Skeletal muscle satellite cell (primary cell): ENCODE measurements around the gene ZCCHC8. TPM values are rescaled to one million over a fixed set of nuclear protein-coding genes. Genes with fewer than 3 reads are reported as not detected.

Experiments
- H3K27me3 ChIP-seq: 2 replicates; pipeline ENCODE4 v1.7.0; 2013; ENCODE audit warnings: low read length; ENCODE audit not compliant: control insufficient read depth, insufficient read depth
- H3K36me3 ChIP-seq: 2 replicates; pipeline ENCODE4 v1.7.0; 2013; ENCODE audit warnings: mild to moderate bottlenecking, control low read depth, low read length; ENCODE audit not compliant: insufficient read depth
- H3K4me1 ChIP-seq: 2 replicates; pipeline ENCODE4 v1.7.0; 2013; ENCODE audit warnings: low read length; ENCODE audit not compliant: control insufficient read depth, insufficient read depth
- H3K4me2 ChIP-seq: 2 replicates; pipeline ENCODE4 v1.7.0; 2013; ENCODE audit warnings: mild to moderate bottlenecking, low read length
- H3K4me3 ChIP-seq: 2 replicates; pipeline ENCODE4 v1.7.0; 2013; ENCODE audit warnings: low read length
- H3K9ac ChIP-seq: 2 replicates; pipeline ENCODE4 v1.7.0; 2013; ENCODE audit warnings: mild to moderate bottlenecking, low read depth, low read length, moderate library complexity
- H3K9me3 ChIP-seq: replicated peaks from 2 replicates; pipeline ENCODE4 v1.7.0; 2013; ENCODE audit warnings: mild to moderate bottlenecking, control low read depth, low read length
- total RNA-seq: library from RNA; depleted of rRNA; stranded (reverse); fragments of >200 nt; gene quantifications from 2 replicates; pipeline ENCODE4 v1.2.3, GENCODE V29; 2012; rRNA removed

ZCCHC8 gene
- 15.1 and 16.0 TPM in 2 replicates for total RNA-seq

- H3K4me2 ChIP-seq: peak within 1 kb of the TSS; percentile 87
- peaks cover 29% of the 10 kb centered on the region for H3K36me3 ChIP-seq
- H3K4me3 ChIP-seq: peak within 1 kb of the TSS; percentile 98
- H3K9me3 ChIP-seq: no peaks in the 10 kb centered on the region
- H3K9ac ChIP-seq: peak within 1 kb of the TSS; percentile 98
- H3K4me1 ChIP-seq: peaks cover 17% of the 10 kb centered on the region
- no peaks in the 10 kb centered on the region for H3K27me3 ChIP-seq
Observed at GRCh38 chr12:122500685-122501488, at the start of gene ZCCHC8. ZCCHC8 (minus strand) TSS chr12:122500932; CDS start chr12:122500840, 92 bp downstream.

DNA sequence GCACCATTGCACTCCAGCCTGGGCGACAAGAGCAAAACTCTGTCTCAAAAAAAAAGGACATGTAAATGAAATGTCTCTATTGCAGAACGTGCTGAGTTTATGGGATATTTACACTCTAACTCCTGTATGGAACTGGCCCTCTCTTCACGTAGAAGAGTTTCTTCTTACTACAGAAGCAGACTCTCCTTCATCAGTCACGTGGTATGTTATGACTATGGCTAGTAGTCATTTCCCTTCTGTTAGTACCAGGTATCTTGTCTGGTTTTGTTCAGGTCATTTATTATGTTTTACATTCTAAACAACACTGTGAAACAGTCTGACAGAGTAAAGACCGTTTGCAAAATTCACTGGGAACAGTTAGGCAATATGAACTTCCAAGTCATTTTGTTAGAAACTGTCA is 46.6 kb upstream of the ZCCHC8 start:
- Histone ChIP-seq H3K36me3 (peaks cover 18% of the 10 kb centered on the region), H3K9me3 (no peaks in the 10 kb centered on the region), H3K4me3 (no peak overlapping the region), H3K9ac (no peak overlapping the region), H3K4me2 (no peak overlapping the region), H3K27me3 (no peaks in the 10 kb centered on the region), H3K4me1 (no peaks in the 10 kb centered on the region)

- peaks cover 10% of the 10 kb centered on the region for H3K36me3 ChIP-seq
- no peaks in the 10 kb centered on the region for H3K4me1 ChIP-seq
- H3K4me3 ChIP-seq: no peak overlapping the region
Observed at GRCh38 chr12:122545855-122546254, 45.1 kb upstream of the ZCCHC8 start.

DNA sequence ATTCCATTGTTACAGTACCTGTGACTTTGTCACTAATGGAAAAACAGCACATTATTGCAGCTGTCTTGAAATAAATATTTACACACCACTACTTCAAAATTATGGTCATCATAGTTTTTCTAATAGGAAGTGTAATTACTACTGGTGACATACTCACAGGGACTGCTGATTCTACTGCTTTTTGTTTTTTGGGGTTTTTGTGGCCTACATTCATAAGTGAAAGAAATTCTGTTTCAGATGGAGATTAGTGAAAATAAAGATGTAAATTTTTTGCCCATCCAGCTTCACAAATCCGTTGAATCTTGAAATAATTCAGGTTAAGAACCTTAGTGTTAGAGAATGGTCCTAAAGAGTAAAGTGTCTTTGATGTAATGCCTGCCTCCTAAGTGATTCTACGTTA is 43.8 kb upstream of the ZCCHC8 start:
- H3K4me1 ChIP-seq: no peaks in the 10 kb centered on the region
- H3K27me3 ChIP-seq: no peaks in the 10 kb centered on the region
- no peak overlapping the region for H3K4me3 ChIP-seq
- H3K36me3 ChIP-seq: peaks cover 10% of the 10 kb centered on the region
- H3K9ac ChIP-seq: no peak overlapping the region
- no peaks in the 10 kb centered on the region for H3K9me3 ChIP-seq
- H3K4me2 ChIP-seq: no peak overlapping the region

More at GRCh38 chr12:122545855-122546254, 45.1 kb upstream of the ZCCHC8 start:
- Histone ChIP-seq H3K27me3 (no peaks in the 10 kb centered on the region), H3K9ac (no peak overlapping the region), H3K4me2 (no peak overlapping the region), H3K9me3 (no peaks in the 10 kb centered on the region)

DNA sequence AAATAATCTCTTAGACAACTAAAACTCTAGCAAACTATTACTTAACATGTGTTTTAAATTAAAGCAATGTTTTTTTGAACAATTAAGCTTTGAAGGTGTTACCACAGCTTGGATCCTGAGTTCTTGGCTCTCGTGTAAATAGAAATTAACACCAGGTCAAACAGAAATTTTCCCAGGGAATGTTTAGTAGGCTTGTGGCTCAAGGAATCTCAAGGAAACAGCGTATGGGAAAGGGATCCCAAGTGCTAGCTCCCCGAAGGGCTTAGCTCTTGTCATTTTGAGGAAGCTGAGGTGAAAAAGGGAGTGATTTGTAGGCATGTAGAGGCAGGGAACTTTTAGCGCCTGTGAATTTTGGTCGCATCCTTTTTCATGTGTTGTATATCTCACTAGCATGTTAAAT is 37.8 kb upstream of the ZCCHC8 start:
- no peak overlapping the region for H3K4me2 ChIP-seq
- H3K4me1 ChIP-seq: no peaks in the 10 kb centered on the region
- no peaks in the 10 kb centered on the region for H3K27me3 ChIP-seq
- H3K36me3 ChIP-seq: peaks cover 9% of the 10 kb centered on the region
- H3K9ac ChIP-seq: no peak overlapping the region
- H3K4me3 ChIP-seq: no peak overlapping the region
- no peaks in the 10 kb centered on the region for H3K9me3 ChIP-seq

GRCh38 chr12:122537021-122537420 is 36.3 kb upstream of the ZCCHC8 start:
- Histone ChIP-seq H3K9me3 (no peaks in the 10 kb centered on the region), H3K9ac (no peak overlapping the region), H3K4me1 (no peaks in the 10 kb centered on the region), H3K4me3 (no peak overlapping the region), H3K27me3 (no peaks in the 10 kb centered on the region), H3K36me3 (peaks cover 9% of the 10 kb centered on the region), H3K4me2 (no peak overlapping the region)

GRCh38 chr12:122533856-122534255 is 33.1 kb upstream of the ZCCHC8 start:
- Histone ChIP-seq H3K4me2 (no peak overlapping the region), H3K9me3 (no peaks in the 10 kb centered on the region), H3K9ac (no peak overlapping the region), H3K36me3 (peaks cover 14% of the 10 kb centered on the region), H3K4me3 (no peak overlapping the region), H3K27me3 (no peaks in the 10 kb centered on the region), H3K4me1 (no peaks in the 10 kb centered on the region)

DNA sequence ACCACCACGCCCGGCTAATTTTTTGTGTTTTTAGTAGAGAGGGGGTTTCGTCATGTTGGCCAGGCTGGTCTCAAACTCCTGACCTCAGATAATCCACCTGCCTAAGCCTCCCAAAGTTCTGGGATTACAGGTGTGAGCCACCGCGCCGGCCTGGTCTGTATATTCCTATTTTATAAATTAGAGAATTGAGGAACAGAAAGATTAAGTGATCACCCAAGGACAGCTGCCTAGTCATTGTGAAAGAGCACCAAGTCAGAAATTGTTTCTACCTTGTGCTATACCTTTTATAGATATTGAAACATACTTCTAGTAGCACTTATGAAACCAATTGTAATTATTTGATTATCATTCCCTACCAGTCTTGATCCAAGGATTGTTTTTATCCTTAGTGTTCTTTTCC is 28.3 kb upstream of the ZCCHC8 start:
- no peak overlapping the region for H3K9ac ChIP-seq
- no peak overlapping the region for H3K4me2 ChIP-seq
- H3K9me3 ChIP-seq: no peaks in the 10 kb centered on the region
- no peaks in the 10 kb centered on the region for H3K27me3 ChIP-seq
- H3K4me1 ChIP-seq: peaks cover 10% of the 10 kb centered on the region
- peaks cover 18% of the 10 kb centered on the region for H3K36me3 ChIP-seq
- no peak overlapping the region for H3K4me3 ChIP-seq

DNA sequence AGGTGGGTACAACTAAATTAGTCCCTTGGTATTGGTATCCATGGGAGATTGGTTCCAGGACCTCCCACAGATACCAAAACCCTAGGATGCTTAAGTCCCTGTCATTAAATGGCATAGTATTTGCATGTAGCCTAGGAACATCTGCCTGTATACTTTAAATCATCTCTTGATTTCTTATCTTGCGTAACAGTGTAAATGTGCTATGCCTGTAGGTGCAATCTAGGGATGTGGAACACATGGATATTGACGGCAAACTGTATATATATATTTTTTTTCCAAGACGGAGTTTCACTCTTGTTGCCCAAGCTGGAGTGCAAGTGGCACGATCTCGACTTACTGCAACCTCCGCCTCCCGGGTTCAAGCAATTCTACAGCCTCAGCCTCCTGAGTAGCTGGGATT is 27.9 kb upstream of the ZCCHC8 start:
- Histone ChIP-seq H3K4me1 (peaks cover 14% of the 10 kb centered on the region), H3K9ac (peak overlapping the region; percentile 81), H3K4me3 (peak overlapping the region; percentile 78), H3K9me3 (no peaks in the 10 kb centered on the region), H3K4me2 (peak overlapping the region; percentile 80), H3K36me3 (peaks cover 22% of the 10 kb centered on the region), H3K27me3 (no peaks in the 10 kb centered on the region)

DNA sequence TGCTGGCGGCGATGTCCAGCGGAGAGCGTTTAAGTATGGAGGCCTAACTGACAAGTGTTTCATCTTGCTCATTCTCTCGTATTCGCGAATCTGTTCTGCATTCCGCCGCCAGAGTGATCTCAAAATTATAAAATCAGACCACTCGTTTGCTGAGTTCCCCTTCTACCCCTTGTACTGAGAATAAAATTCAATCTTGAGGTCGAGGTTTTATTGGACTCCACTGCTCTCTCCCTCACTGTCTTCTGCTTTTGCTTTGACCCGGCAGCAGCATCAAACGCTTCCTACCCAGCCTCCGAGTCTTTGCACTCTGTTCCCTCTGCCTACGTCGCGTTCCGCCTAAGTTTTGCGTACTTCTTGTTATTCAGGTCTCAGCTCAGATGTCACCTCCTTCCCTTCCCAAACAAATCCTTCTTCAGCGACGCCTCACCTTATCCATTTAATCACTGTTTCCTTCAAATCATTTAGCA is 26.8 kb upstream of the ZCCHC8 start:
- Histone ChIP-seq H3K4me3 (peak overlapping the region; percentile 78), H3K36me3 (peaks cover 28% of the 10 kb centered on the region), H3K9me3 (no peaks in the 10 kb centered on the region), H3K4me1 (peaks cover 25% of the 10 kb centered on the region), H3K27me3 (no peaks in the 10 kb centered on the region), H3K9ac (peak overlapping the region; percentile 81), H3K4me2 (peak overlapping the region; percentile 80)

GRCh38 chr12:122526683-122527477 is 26.1 kb upstream of the ZCCHC8 start, which contains the start of the genes KNTC1 and RSRC2:
KNTC1 (plus strand) TSS chr12:122527249; CDS start chr12:122530064, 2,815 bp downstream.
RSRC2 (minus strand) TSS chr12:122526936; CDS start chr12:122526853, 83 bp downstream.
- Histone ChIP-seq H3K4me3 (peak within 1 kb of the TSS; percentile 87), H3K9ac (peak within 1 kb of the TSS; percentile 98), H3K4me2 (peak within 1 kb of the TSS; percentile 80), H3K27me3 (no peaks in the 10 kb centered on the region), H3K36me3 (peaks cover 35% of the 10 kb centered on the region), H3K4me1 (peaks cover 29% of the 10 kb centered on the region), H3K9me3 (no peaks in the 10 kb centered on the region)
